Activated CD8-positive, alpha-beta T cell treated with anti-CD3 and anti-CD28 coated beads, Interleukin-2, amount 10 ng/mL, durations not matched to agents 7 days and 5 days (primary cell): ENCODE measurements around the gene ARID1B. TPM values are rescaled to one million over a fixed set of nuclear protein-coding genes. Genes with fewer than 3 reads are reported as not detected.

Experiments used
- ATAC-seq: fragments of 150-1000 bp; cut with Tn5 transposase; one replicate; pipeline ENCODE4 v1.10.0; 2021; ENCODE audit warnings: moderate library complexity
- CTCF ChIA-PET: fragments of 350-600 bp; sonication (Branson Sonifier 250); formaldehyde crosslinking; loops from one replicate; lab custom pipeline; 2021; ENCODE audit warnings: antibody characterized with exemption; lab: Charles Lee
- POLR2A ChIA-PET: fragments of 350-600 bp; sonication (Branson Sonifier 250); formaldehyde crosslinking; loops from one replicate; lab custom pipeline; 2021; ENCODE audit warnings: antibody characterized with exemption; lab: Charles Lee
- DNase-seq: peaks from one replicate; pipeline ENCODE4 v3.0.0-alpha.2; 2020
- H3K27ac Mint-ChIP-seq: one replicate; pipeline ENCODE4 v1.8.0; 2021; ENCODE audit warnings: mild to moderate bottlenecking, mixed read lengths
- H3K27me3 Mint-ChIP-seq: one replicate; pipeline ENCODE4 v1.8.0; 2021; ENCODE audit warnings: low read depth, mixed read lengths
- H3K36me3 Mint-ChIP-seq: one replicate; pipeline ENCODE4 v1.8.0; 2021; ENCODE audit warnings: low read depth, mixed read lengths
- H3K4me1 Mint-ChIP-seq: one replicate; pipeline ENCODE4 v1.8.0; 2021; ENCODE audit warnings: low read depth, mixed read lengths
- H3K4me3 Mint-ChIP-seq: one replicate; pipeline ENCODE4 v1.8.0; 2021; ENCODE audit warnings: mild to moderate bottlenecking, mixed read lengths
- H3K9me3 Mint-ChIP-seq: one replicate; pipeline ENCODE4 v1.8.0; 2022; ENCODE audit warnings: mixed read lengths; ENCODE audit not compliant: insufficient read depth
- total RNA-seq, 2 experiments: library from RNA; stranded (reverse); gene quantifications; one replicate each; pipeline ENCODE4 v1.2.3, GENCODE V29; 2021

The ARID1B gene
- total RNA-seq, 2 experiments from 2014 or later: 60.9 to 62.4 TPM

- no peak overlapping the region for H3K27ac Mint-ChIP-seq
- H3K36me3 Mint-ChIP-seq: no peaks in the 10 kb centered on the region
- CTCF ChIA-PET: no interaction called here
- POLR2A ChIA-PET: no interaction called here
- H3K4me1 Mint-ChIP-seq: no peaks in the 10 kb centered on the region
- H3K4me3 Mint-ChIP-seq: no peak overlapping the region
- ATAC-seq: no peak
- no peak for DNase-seq
- H3K9me3 Mint-ChIP-seq: no peaks in the 10 kb centered on the region
- peaks cover 5% of the 10 kb centered on the region for H3K27me3 Mint-ChIP-seq
Observed at GRCh38 chr6:156756630-156757610, 20.3 kb upstream of the ARID1B start.

GRCh38 chr6:156757849-156758248 is 19.3 kb upstream of the ARID1B start:
- CTCF ChIA-PET: no interaction called here
- Mint-ChIP-seq H3K36me3 (no peaks in the 10 kb centered on the region), H3K27ac (no peak overlapping the region), H3K4me3 (no peak overlapping the region), H3K27me3 (peaks cover 5% of the 10 kb centered on the region), H3K4me1 (no peaks in the 10 kb centered on the region), H3K9me3 (no peaks in the 10 kb centered on the region)
- DNase-seq (no peak), ATAC-seq (no peak)
- POLR2A ChIA-PET: no interaction called here

GRCh38 chr6:156760377-156760776 is 16.8 kb upstream of the ARID1B start:
- no peak for ATAC-seq
- ChIA-PET CTCF (no interaction called here), POLR2A (no interaction called here)
- H3K27me3 Mint-ChIP-seq: peaks cover 2% of the 10 kb centered on the region
- no peaks in the 10 kb centered on the region for H3K4me1 Mint-ChIP-seq
- no peaks in the 10 kb centered on the region for H3K9me3 Mint-ChIP-seq
- no peaks in the 10 kb centered on the region for H3K36me3 Mint-ChIP-seq
- DNase-seq: no peak
- no peak overlapping the region for H3K27ac Mint-ChIP-seq
- no peak overlapping the region for H3K4me3 Mint-ChIP-seq

- H3K27me3 Mint-ChIP-seq: peaks cover 2% of the 10 kb centered on the region
Observed at GRCh38 chr6:156762547-156762946, 14.6 kb upstream of the ARID1B start.

GRCh38 chr6:156765117-156765516 is 12.1 kb upstream of the ARID1B start:
- peaks cover 7% of the 10 kb centered on the region for H3K4me1 Mint-ChIP-seq
- ChIA-PET POLR2A (no interaction called here), CTCF (no interaction called here)
- H3K27me3 Mint-ChIP-seq: peaks cover 2% of the 10 kb centered on the region
- H3K27ac Mint-ChIP-seq: no peak overlapping the region
- H3K9me3 Mint-ChIP-seq: no peaks in the 10 kb centered on the region
- H3K36me3 Mint-ChIP-seq: no peaks in the 10 kb centered on the region
- H3K4me3 Mint-ChIP-seq: no peak overlapping the region
- DNase-seq (no peak), ATAC-seq (no peak)

More at GRCh38 chr6:156762547-156762946, 14.6 kb upstream of the ARID1B start:
- no peaks in the 10 kb centered on the region for H3K36me3 Mint-ChIP-seq
- ChIA-PET CTCF (no interaction called here), POLR2A (no interaction called here)
- ATAC-seq: no peak
- no peak overlapping the region for H3K27ac Mint-ChIP-seq
- no peak for DNase-seq
- H3K4me1 Mint-ChIP-seq: peaks cover under 1% of the 10 kb centered on the region
- H3K4me3 Mint-ChIP-seq: no peak overlapping the region
- no peaks in the 10 kb centered on the region for H3K9me3 Mint-ChIP-seq

- H3K36me3 Mint-ChIP-seq: no peaks in the 10 kb centered on the region
- H3K27ac Mint-ChIP-seq: no peak overlapping the region
- H3K9me3 Mint-ChIP-seq: no peaks in the 10 kb centered on the region
- no peak for ATAC-seq
- ChIA-PET CTCF (no interaction called here), POLR2A (no interaction called here)
- no peak for DNase-seq
- H3K27me3 Mint-ChIP-seq: no peaks in the 10 kb centered on the region
- H3K4me1 Mint-ChIP-seq: peaks cover 7% of the 10 kb centered on the region
- H3K4me3 Mint-ChIP-seq: no peak overlapping the region
Observed at GRCh38 chr6:156767603-156768467, 9.3 kb upstream of the ARID1B start.

- ATAC-seq: no peak
- ChIA-PET CTCF (interaction anchor here (0.6 kb wide), 1 partner anchor 19 kb away, joined by 3 read pairs; no protein-coding TSS in a partner anchor), POLR2A (interaction anchor here (1.3 kb wide), 1 partner anchor 8 kb away, joined by 3 read pairs; no protein-coding TSS in a partner anchor)
- Mint-ChIP-seq H3K4me3 (no peak overlapping the region), H3K27me3 (no peaks in the 10 kb centered on the region), H3K4me1 (peaks cover 20% of the 10 kb centered on the region), H3K27ac (no peak overlapping the region), H3K36me3 (no peaks in the 10 kb centered on the region), H3K9me3 (no peaks in the 10 kb centered on the region)
- DNase-seq: no peak
Observed at GRCh38 chr6:156771047-156771446, 6.1 kb upstream of the ARID1B start.

- ChIA-PET POLR2A (no interaction called here), CTCF (no interaction called here)
- ATAC-seq (no peak), DNase-seq (no peak)
- Mint-ChIP-seq H3K9me3 (no peaks in the 10 kb centered on the region), H3K27me3 (no peaks in the 10 kb centered on the region), H3K36me3 (no peaks in the 10 kb centered on the region), H3K4me1 (peaks cover 25% of the 10 kb centered on the region), H3K4me3 (no peak overlapping the region), H3K27ac (no peak overlapping the region)
Observed at GRCh38 chr6:156771761-156772160, 5.4 kb upstream of the ARID1B start.

GRCh38 chr6:156773476-156773875 is 3.7 kb upstream of the ARID1B start:
- POLR2A ChIA-PET: no interaction called here
- H3K4me3 Mint-ChIP-seq: no peak overlapping the region
- peaks cover 2% of the 10 kb centered on the region for H3K36me3 Mint-ChIP-seq
- no peak overlapping the region for H3K27ac Mint-ChIP-seq
- no peaks in the 10 kb centered on the region for H3K9me3 Mint-ChIP-seq
- DNase-seq (no peak), ATAC-seq (no peak)
- peaks cover 20% of the 10 kb centered on the region for H3K4me1 Mint-ChIP-seq
- H3K27me3 Mint-ChIP-seq: no peaks in the 10 kb centered on the region
- CTCF ChIA-PET: no interaction called here

GRCh38 chr6:156773935-156774852 is 3.0 kb upstream of the ARID1B start:
- ATAC-seq: no peak
- Mint-ChIP-seq H3K4me3 (no peak overlapping the region), H3K36me3 (peaks cover 2% of the 10 kb centered on the region), H3K9me3 (no peaks in the 10 kb centered on the region), H3K4me1 (peaks cover 20% of the 10 kb centered on the region), H3K27ac (no peak overlapping the region), H3K27me3 (no peaks in the 10 kb centered on the region)
- no peak for DNase-seq
- ChIA-PET POLR2A (no interaction called here), CTCF (no interaction called here)

GRCh38 chr6:156774863-156775405 is 2.2 kb upstream of the ARID1B start:
- Mint-ChIP-seq H3K9me3 (no peaks in the 10 kb centered on the region), H3K4me3 (no peak overlapping the region), H3K27ac (peak overlapping the region; percentile 12), H3K4me1 (peaks cover 20% of the 10 kb centered on the region), H3K27me3 (no peaks in the 10 kb centered on the region), H3K36me3 (peaks cover 2% of the 10 kb centered on the region)
- CTCF ChIA-PET: no interaction called here
- POLR2A ChIA-PET: no interaction called here
- ATAC-seq (no peak), DNase-seq (no peak)
